HG02798 (cell line): ENCODE results near the gene ASCL4.
"Not testable (repeated sequence)": the region's sequence is repeated elsewhere in the genome, so short reads cannot be mapped to it uniquely, and the experiment has no call there.

ENCODE experiments used
- ATAC-seq: cut with Tn5 transposase; IDR thresholded peaks from one replicate; pipeline ENCODE4 v1.9.1; 2021; ENCODE audit warnings: mild to moderate bottlenecking; ENCODE audit not compliant: unreplicated experiment, poor library complexity

Gene ASCL4

GRCh38 chr12:107774349-107775029, at the start of gene ASCL4:
Gene ASCL4, plus strand, starts transcription at chr12:107774704. Its CDS starts 515 bp downstream, at chr12:107775219.
- ATAC-seq, result no peak

DNA sequence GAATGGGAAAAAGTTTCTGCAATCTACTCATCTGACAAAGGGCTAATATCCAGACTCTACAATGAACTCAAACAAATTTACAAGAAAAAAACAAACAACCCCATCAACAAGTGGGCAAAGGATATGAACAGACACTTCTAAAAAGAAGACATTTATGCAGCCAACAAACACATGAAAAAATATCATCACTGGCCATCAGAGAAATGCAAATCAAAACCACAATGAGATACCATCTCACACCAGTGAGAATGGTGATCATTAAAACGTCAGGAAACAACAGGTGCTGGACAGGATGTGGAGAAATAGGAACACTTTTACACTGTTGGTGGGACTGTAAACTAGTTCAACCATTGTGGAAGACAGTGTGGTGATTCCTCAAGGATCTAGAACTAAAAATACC, 47.2 kb upstream of the ASCL4 start:
- ATAC-seq, result not testable (repeated sequence)

DNA sequence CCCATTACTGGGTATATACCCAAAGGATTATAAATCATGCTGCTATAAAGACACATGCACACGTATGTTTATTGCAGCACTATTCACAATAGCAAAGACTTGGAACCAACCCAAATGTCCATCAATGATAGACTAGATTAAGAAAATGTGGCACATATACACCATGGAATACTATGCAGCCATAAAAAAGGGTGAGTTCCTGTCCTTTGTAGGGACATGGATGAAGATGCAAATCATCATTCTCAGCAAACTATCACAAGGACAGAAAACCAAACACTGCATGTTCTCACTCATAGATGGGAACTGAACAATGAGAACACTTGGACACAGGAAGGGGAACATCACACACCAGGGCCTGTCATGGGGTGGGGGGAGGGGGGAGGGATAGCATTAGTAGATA, 46.8 kb upstream of the ASCL4 start:
- ATAC-seq, result not testable (repeated sequence)

DNA sequence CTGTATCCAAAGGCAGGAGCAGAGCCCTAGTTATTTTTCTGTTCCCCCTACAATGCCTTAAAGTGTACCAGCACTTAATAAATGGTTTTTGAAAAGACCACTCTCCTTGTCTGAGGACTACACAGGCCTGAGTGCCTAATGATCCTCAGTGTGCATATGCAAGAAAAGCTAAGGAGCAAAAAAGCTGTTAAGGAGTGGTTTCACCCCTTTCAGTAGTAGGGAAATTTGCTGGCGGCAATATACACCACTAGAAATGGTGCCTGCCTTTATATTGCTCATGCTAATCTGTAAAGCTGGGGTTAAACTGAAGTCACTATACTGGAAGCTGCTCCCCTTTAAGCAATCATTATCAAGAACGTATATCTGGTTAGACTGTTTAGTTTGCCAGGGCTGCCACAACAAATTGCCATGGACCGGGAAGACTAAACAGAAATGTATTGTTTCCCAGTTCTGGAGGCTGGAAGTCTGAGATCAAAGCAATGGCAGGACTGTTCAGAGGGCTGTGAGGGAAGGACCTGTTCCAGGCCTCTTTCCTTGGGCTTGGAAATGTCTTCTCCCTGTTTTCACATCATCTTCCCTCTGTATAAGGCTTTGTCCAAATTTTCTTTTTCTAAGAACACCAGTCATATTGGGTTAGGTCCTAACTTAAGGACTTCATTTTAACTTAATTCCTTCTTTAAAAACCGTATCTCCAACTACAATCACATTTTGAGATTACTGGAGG, 43.7 kb upstream of the ASCL4 start:
- ATAC-seq, result no peak

GRCh38 chr12:107731366-107731765, 43.1 kb upstream of the ASCL4 start:
- ATAC-seq, result no peak

DNA sequence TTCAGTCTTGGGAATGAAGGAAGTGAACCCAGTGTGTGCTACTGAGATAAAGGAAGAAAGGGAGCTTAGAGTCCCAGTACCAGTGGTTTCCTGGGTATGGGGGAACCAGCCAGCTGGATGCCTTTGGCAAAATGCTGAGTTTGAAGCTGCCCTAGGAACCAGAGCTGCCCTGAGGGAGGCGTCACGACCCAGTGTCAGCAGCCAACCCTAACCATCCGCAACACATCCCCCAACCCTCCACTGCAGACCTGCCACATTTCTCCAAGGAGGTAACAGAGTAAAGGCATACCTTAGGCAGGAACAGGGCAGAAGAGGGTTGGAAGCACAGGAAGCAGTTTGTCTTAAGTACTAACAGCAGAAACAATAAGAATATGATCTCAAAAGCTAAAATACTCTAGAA, 42.1 kb upstream of the ASCL4 start:
- ATAC-seq, result no peak

DNA sequence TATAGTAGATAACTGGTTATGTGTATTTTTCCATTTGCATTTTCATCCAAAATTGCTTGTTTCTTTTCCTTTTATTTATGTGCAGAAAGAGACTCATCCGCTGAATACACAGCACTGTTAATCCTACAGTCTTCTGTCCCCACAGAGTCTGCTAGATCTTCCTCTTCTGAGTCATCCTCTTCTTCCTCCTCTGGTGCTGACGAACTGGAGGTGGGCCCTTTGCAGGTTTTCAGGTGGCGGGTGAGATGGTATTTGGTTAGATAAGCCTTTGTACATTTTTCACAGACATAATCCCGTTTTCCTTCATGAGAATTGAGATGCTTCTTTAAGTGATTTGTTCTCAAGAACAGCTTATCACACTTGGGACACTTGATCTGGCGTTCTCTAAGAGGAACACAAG, 40.4 kb upstream of the ASCL4 start:
- no peak for ATAC-seq

- ATAC-seq, result no peak
Measured at GRCh38 chr12:107735763-107736162, 38.7 kb upstream of the ASCL4 start.

- peak; percentile 86 for ATAC-seq
Measured at GRCh38 chr12:107736914-107737313, 37.6 kb upstream of the ASCL4 start.

DNA sequence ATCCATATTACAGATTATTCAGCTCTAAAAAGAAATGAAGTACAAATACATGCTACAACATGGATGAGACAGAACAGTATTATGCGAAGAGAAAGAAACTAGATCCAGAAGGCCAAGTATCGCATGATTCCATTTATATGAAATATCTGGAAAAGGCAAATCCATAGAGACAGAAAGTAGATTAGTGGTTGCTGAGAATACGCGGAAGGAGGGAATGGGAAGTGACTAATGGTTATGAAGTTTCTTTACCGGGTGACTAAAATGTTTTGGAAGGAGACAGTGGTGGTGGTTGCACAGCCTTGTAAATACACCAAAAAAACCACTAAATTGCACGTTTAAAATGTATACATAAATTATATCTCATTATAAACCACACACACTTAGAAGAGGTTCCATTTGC, 26.0 kb upstream of the ASCL4 start:
- no peak for ATAC-seq

- no peak for ATAC-seq
Measured at GRCh38 chr12:107749083-107749482, 25.4 kb upstream of the ASCL4 start.

GRCh38 chr12:107759410-107759809, 15.1 kb upstream of the ASCL4 start:
- no peak for ATAC-seq

GRCh38 chr12:107760207-107760808, 14.2 kb upstream of the ASCL4 start:
- peak; percentile 16 for ATAC-seq

DNA sequence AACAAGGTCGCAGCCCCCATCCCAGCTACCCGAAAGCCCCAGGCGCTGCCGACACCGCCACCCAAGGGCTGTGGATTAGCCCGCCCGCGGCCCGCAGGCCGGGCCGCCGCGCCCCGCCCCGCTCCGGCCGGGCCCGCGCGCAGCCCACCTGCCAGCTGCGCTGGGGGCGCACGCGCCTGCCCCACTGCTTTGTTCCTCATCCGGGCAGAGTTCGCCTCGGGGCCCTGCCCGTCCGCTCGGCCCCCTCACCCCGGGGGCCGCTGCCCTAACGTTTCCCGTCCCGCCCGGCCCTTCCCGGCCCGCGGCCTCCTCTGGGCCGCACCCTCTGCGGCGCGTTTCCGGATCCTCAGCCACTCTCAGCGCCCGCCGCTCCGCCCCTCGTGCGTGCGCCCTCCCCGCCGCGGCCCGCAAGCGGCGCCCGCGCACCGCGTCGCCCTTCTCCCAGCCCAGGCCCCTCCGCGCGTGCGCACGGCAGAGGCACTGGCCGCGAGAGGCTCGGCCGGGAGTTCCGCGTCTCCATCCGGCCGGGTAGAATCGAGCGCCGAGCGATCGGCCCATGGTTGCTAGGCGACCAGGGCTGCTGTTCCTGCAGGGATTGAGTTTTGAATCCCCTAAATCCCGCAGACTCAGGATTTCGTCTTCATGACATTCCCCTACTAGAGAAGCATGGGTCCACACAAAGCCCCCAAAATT, 13.5 kb upstream of the ASCL4 start, which contains the start of gene PRDM4:
Gene PRDM4 (minus strand): TSS at position 329 of the 693 bp plus-strand sequence. CDS start 622 bp downstream, outside the sequence.
- ATAC-seq, result peak; percentile 96

DNA sequence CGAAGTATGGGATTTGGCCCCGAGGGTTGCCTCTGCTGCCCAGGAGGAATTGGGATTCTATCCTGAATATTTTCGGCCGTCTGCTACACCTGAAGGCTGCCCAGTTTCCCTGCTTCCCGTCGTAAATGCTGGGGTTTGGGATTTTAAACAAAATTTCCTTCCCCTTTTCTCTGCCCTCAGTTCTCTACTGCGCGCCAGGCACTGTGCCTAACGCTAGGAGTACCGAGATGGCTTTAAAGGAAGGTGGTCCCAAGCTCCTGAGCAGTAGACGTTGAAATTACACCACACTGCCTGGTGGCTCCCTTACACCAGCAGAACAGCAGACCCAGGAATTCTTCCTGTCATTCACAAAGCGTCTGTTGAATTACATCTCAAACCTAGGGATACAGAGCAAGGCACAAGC, 13.0 kb upstream of the ASCL4 start:
- ATAC-seq, result no peak

- no peak for ATAC-seq
Measured at GRCh38 chr12:107762874-107763273, 11.6 kb upstream of the ASCL4 start.

DNA sequence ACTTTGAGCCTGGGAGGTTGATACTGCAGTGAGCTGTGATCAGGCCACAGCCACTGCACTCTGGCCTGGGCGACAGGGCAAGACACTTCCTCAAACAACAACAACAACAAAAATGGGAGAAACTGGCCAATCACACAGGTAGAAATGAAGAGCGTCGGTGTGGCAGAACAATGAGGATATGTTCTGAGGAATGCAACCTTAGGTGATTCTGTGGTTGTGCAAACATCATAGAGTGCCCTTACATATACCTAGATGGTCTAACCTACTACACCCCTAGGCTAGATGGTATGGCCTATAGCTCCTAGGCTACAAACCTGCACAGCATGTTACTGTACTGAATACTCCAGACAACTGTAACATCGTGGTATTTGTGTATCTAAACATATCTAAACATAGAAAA, 9.9 kb upstream of the ASCL4 start:
- no peak for ATAC-seq

DNA sequence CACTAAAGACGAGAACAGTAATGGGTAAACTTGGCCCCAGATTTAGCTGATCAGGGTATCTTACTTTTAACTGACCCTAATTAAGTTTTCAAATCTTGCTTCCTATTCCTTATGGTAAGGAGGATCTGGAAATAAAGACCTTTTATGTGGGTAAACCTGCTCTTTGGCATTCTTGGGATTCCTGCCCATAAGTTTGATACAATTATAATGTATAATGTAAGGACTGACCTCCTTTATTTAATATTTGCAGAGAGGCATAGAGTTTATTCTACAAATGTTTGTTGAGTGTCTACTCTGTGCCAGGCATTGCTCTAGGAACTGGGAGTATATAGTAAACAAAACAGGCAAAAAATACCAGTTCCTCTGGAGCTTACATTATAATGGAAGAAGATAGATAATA, 9.2 kb upstream of the ASCL4 start:
- no peak for ATAC-seq

- ATAC-seq, result no peak
Measured at GRCh38 chr12:107767466-107767865, 7.0 kb upstream of the ASCL4 start.

DNA sequence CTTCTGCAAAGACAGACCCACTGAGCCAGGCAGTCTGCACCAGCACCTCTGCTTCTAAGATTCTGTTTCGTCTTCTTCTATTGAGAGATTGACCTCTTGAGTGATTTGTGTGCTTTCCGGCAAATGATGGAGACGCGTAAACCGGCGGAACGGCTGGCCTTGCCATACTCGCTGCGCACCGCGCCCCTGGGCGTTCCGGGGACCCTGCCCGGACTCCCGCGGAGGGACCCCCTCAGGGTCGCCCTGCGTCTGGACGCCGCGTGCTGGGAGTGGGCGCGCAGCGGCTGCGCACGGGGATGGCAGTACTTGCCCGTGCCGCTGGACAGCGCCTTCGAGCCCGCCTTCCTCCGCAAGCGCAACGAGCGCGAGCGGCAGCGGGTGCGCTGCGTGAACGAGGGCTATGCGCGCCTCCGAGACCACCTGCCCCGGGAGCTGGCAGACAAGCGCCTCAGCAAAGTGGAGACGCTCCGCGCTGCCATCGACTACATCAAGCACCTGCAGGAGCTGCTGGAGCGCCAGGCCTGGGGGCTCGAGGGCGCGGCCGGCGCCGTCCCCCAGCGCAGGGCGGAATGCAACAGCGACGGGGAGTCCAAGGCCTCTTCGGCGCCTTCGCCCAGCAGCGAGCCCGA, 703 bp downstream of the ASCL4 start:
- no peak for ATAC-seq
